ENCODE results near the gene MAB21L1. TPM values are rescaled to one million over a fixed set of nuclear protein-coding genes. Genes with fewer than 3 reads are reported as not detected.

Gene MAB21L1
- total and polyA plus RNA-seq, 2 of the 8 experiments (the other 6 are each of a cell fraction or from before 2014, with no cell fraction given), result not detected

GRCh38 chr13:35465371-35465770 lies 11.1 kb downstream of the MAB21L1 start:
- Histone ChIP-seq H2AK5ac (ENCODE audit: low read depth, low read length) (no peak overlapping the region), H3K9me3 (ENCODE audit: insufficient read depth in 2 of 2, low read depth in 1 of 2, low read length in 1 of 2) (no peaks in the 10 kb centered on the region), H2BK120ac (replicated peaks; ENCODE audit: low read depth, low read length) (no peak overlapping the region), H4K8ac (ENCODE audit: extremely low read depth, insufficient read depth, low read length) (no peak overlapping the region), H3K9ac (replicated peaks in 1 of 4; ENCODE audit: extremely low read depth in 1 of 4, low read depth in 3 of 4, low read length in 3 of 4) (no peak overlapping the region), H2BK5ac (ENCODE audit: low read depth, low read length) (no peak overlapping the region), H3K4ac (replicated peaks; ENCODE audit: insufficient read length, low read depth, low read length) (no peak overlapping the region), H3K4me2 (ENCODE audit: insufficient read depth in 1 of 2, low read depth in 2 of 2, low read length in 2 of 2) (no peak overlapping the region), H3K79me1 (ENCODE audit: low read depth, low read length) (no peaks in the 10 kb centered on the region), H3K23me2 (ENCODE audit: low read depth, low read length) (no peaks in the 10 kb centered on the region), H4K5ac (ENCODE audit: insufficient read length, low read depth, low read length) (no peak overlapping the region), H3K79me2 (ENCODE audit: control insufficient read depth in 1 of 2, insufficient read depth in 2 of 2, low read length in 2 of 2) (no peaks in the 10 kb centered on the region), H3K27ac (ENCODE audit: low read depth, low read length) (no peak overlapping the region), H3K14ac (ENCODE audit: insufficient read length) (no peak overlapping the region), H2AFZ (ENCODE audit: low read length) (no peak overlapping the region), H4K91ac (replicated peaks; ENCODE audit: insufficient read length, low read length) (no peak overlapping the region), H3K18ac (ENCODE audit: extremely low read depth, low read length) (no peak overlapping the region), H2BK12ac (ENCODE audit: low read depth, low read length) (no peak overlapping the region), H3K4me1 (replicated peaks in 1 of 4; ENCODE audit: control insufficient read depth in 3 of 4, insufficient read depth in 4 of 4, low read length in 3 of 4) (no peaks in the 10 kb centered on the region; a peak in 2 of 7 replicates), H3K36me3 (ENCODE audit: control insufficient read depth in 2 of 4, insufficient read depth in 4 of 4, low read length in 3 of 4) (no peaks in the 10 kb centered on the region), H3K4me3 (ENCODE audit: extremely low read depth in 1 of 4, insufficient read depth in 2 of 4, low read depth in 3 of 4, low read length in 4 of 4) (no peak overlapping the region), H3K23ac (ENCODE audit: insufficient read length) (no peak overlapping the region), H3K27me3 (replicated peaks in 1 of 4; ENCODE audit: control insufficient read depth in 3 of 4, extremely low read depth in 1 of 4, insufficient read depth in 3 of 4, low read length in 3 of 4) (no peaks in the 10 kb centered on the region), H2BK20ac (ENCODE audit: low read length) (no peak overlapping the region), H3K56ac (replicated peaks; ENCODE audit: insufficient read length, low read depth, low read length) (no peak overlapping the region), H2BK15ac (ENCODE audit: low read length) (no peak overlapping the region), H4K20me1 (replicated peaks in 1 of 2; ENCODE audit: control insufficient read depth in 1 of 2, insufficient read depth in 2 of 2, low read length in 2 of 2) (peaks cover 0 to 1% of the 10 kb centered on the region in 2 experiments)
- ChIA-PET POLR2A (ENCODE audit: partially characterized antibody) (no interaction called here), CTCF (ENCODE audit: partially characterized antibody) (no interaction called here)
- no peak for FAIRE-seq
- TF ChIP-seq RAD21 (IDR thresholded peaks at IDR 0.05 in 1 of 2, conservative IDR thresholded peaks at IDR 0.05 in 1 of 2; ENCODE audit: low read depth in 2 of 2, low read length in 2 of 2) (no peak), POU5F1 (IDR thresholded peaks at IDR 0.05; ENCODE audit: low read depth, low read length) (no peak), E2F6 (IDR thresholded peaks at IDR 0.05) (no peak)
- DNase-seq (ENCODE audit: low read depth in 1 of 2, low spot score in 2 of 2), result no peak
- WGBS, 2 experiments (ENCODE audit: extremely low coverage in 1 of 2, insufficient coverage in 1 of 2, insufficient read length in 1 of 2, insufficient replicate concordance in 2 of 2, low coverage in 1 of 2, low lambda C conversion rate in 2 of 2, missing lambda C conversion rate in 1 of 2), result 96% methylated on average over 3 of the region's 3 CpGs; no CpG with 5 or more reads in 1 of the 2 experiments

All from H1 (cell line).